Measurements from ENCODE around the gene MYO1F.

The MYO1F gene

DNA sequence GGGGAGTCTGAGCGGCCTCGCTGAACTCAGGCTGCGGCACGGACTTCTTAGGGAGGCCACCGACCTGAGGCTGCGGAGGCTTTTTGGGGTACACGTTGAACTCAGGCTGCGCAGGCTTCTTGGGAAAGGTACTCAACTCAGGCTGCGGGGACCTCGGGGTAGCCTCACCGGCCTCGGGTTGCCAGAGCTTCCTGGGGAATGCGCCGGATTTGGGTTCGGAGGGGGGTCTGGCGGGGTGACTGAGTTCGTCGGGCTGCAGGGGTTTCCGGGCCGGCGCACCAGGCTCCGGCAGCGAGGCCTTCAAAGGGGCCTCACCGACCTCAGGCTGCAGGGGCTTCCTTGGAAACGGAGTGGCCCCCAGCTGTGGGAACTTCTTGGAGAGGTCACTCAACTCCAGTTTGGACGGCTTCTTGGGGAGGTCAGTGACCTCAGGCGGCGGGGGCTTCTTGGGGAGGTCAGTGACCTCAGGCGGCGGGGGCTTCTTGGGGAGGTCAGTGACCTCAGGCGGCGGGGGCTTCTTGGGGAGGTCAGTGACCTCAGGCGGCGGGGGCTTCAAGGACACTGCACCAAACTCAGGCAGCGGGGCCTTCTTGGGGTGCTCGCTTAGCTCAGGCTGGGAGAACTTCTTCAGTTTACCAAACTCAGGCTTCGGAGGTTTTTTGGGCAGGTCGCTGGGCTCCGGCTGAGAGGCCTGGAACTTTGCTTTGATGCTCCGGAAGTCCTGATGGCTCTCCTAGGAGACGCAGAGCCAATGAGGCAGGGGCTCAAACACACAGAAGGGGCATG lies 78.0 kb downstream of the MYO1F start:
- Histone ChIP-seq H3K27me3 (replicated peaks; ENCODE audit: control insufficient read depth, insufficient read depth, low read length) (no peaks in the 10 kb centered on the region; the same call in 1 of the 2 replicates), H3K36me3 (ENCODE audit: control insufficient read depth, insufficient read depth, low read length) (no peaks in the 10 kb centered on the region), H3K4me3 (replicated peaks; ENCODE audit: low read depth, low read length) (no peak overlapping the region)
- no peak for DNase-seq (ENCODE audit: extremely low read depth, insufficient read length)
- TF ChIP-seq, protein P1, sequence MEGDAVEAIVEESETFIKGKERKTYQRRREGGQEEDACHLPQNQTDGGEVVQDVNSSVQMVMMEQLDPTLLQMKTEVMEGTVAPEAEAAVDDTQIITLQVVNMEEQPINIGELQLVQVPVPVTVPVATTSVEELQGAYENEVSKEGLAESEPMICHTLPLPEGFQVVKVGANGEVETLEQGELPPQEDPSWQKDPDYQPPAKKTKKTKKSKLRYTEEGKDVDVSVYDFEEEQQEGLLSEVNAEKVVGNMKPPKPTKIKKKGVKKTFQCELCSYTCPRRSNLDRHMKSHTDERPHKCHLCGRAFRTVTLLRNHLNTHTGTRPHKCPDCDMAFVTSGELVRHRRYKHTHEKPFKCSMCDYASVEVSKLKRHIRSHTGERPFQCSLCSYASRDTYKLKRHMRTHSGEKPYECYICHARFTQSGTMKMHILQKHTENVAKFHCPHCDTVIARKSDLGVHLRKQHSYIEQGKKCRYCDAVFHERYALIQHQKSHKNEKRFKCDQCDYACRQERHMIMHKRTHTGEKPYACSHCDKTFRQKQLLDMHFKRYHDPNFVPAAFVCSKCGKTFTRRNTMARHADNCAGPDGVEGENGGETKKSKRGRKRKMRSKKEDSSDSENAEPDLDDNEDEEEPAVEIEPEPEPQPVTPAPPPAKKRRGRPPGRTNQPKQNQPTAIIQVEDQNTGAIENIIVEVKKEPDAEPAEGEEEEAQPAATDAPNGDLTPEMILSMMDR (IDR thresholded peaks at IDR 0.05; ENCODE audit: insufficient read depth, low read length, poor library complexity, severe bottlenecking): no peak

DNA sequence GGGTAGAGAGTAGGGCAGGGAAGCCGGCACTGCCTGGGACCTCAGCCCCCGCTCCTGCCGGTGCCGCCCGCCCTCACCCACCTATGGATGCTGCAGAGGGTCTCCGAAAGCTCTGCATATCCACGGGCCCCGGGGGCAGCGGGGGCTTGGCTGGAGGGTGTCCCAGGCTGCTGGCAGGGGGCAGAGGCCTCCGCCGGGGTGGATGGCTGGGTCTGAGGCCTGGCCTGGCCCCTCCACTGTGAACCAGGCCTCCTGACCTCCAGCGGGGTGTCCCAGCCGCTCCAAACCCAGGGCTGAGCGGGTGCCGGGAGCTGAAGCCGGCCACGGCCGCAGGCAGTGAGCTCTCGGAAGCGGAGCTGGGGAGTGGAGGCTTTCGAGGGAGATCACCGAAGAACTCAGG lies 78.9 kb downstream of the MYO1F start:
- H3K4me3 ChIP-seq (replicated peaks; ENCODE audit: low read depth, low read length): no peak overlapping the region
- no peaks in the 10 kb centered on the region for H3K36me3 ChIP-seq (ENCODE audit: control insufficient read depth, insufficient read depth, low read length)
- TF ChIP-seq, protein P1 (IDR thresholded peaks at IDR 0.05; ENCODE audit: insufficient read depth, low read length, poor library complexity, severe bottlenecking): no peak
- H3K27me3 ChIP-seq (replicated peaks; ENCODE audit: control insufficient read depth, insufficient read depth, low read length): no peaks in the 10 kb centered on the region; the same call in 1 of the 2 replicates
- DNase-seq (ENCODE audit: extremely low read depth, insufficient read length): no peak

DNA sequence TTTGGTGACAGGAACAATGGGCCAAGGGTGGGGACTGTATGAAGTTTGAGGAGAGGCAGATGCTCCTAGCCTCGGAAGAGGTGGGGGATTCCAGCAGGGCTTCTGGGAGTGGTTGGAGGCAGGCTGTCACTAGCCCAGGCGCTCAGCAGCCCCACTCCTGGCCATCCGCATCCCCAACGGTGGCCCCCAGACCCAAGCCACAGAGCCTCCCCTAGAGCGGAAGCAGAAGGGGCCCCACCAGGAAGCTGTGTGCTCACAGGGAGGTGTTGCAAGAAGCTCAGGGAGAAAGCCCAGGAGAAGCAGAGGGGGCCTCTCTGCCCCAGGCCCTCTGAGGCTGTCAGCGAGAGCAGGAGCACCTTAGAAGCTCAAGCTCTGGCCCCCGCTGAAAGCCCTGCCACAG lies 83.1 kb downstream of the MYO1F start:
- H3K4me3 ChIP-seq (replicated peaks; ENCODE audit: low read depth, low read length): no peak overlapping the region
- H3K36me3 ChIP-seq (ENCODE audit: control insufficient read depth, insufficient read depth, low read length): peaks cover 2% of the 10 kb centered on the region
- DNase-seq (ENCODE audit: extremely low read depth, insufficient read length): no peak
- TF ChIP-seq, protein P1 (IDR thresholded peaks at IDR 0.05; ENCODE audit: insufficient read depth, low read length, poor library complexity, severe bottlenecking): no peak
- no peaks in the 10 kb centered on the region for H3K27me3 ChIP-seq (replicated peaks; ENCODE audit: control insufficient read depth, insufficient read depth, low read length)

DNA sequence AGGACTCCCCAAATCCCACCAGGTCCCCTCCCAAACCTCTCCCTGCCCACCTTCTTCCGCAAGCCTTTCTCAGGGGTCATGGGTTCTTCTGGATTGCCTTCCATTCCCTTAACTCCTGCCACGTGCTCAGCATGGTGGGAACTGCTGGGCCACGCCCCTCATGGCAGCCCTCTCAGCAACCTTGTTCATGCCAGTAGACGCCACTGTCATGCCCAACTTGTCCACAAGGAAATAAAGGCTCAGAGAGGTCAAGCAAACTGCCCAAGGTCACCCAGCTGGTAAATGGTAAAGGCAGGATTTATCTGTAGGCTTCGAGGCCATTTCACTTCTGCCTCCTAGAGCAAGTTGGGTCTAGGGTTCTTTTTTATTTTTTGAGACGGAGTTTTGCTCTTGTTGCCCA lies 85.7 kb downstream of the MYO1F start:
- TF ChIP-seq, protein P1 (IDR thresholded peaks at IDR 0.05; ENCODE audit: insufficient read depth, low read length, poor library complexity, severe bottlenecking): no peak
- H3K36me3 ChIP-seq (ENCODE audit: control insufficient read depth, insufficient read depth, low read length): peaks cover 22% of the 10 kb centered on the region
- no peak overlapping the region for H3K4me3 ChIP-seq (replicated peaks; ENCODE audit: low read depth, low read length)
- no peaks in the 10 kb centered on the region for H3K27me3 ChIP-seq (replicated peaks; ENCODE audit: control insufficient read depth, insufficient read depth, low read length)
- no peak for DNase-seq (ENCODE audit: extremely low read depth, insufficient read length)

DNA sequence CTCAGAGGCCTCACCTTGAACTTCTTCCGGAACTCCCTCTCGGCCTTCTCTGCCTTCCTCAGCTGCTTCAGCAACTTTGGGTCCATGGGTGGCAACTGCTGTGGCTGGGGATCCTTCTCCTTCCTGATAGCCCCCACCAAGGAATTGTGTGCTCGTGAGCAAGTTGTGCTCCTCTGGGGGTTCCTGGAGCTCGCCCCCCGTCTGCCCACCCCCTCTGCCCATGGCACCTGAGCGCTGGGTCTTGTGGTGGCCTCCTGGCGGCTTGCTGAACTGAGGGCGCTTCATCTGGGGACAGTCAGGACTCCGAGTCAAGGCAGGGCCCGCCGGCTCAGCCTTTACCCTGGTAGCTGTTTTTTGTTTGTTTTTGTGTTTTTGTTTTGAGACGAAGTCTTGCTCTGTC lies 86.4 kb downstream of the MYO1F start:
- TF ChIP-seq, protein P1 (IDR thresholded peaks at IDR 0.05; ENCODE audit: insufficient read depth, low read length, poor library complexity, severe bottlenecking): no peak
- peaks cover 27% of the 10 kb centered on the region for H3K36me3 ChIP-seq (ENCODE audit: control insufficient read depth, insufficient read depth, low read length)
- H3K4me3 ChIP-seq (replicated peaks; ENCODE audit: low read depth, low read length): no peak overlapping the region
- no peak for DNase-seq (ENCODE audit: extremely low read depth, insufficient read length)
- H3K27me3 ChIP-seq (replicated peaks; ENCODE audit: control insufficient read depth, insufficient read depth, low read length): no peaks in the 10 kb centered on the region
